ENCODE measurements around the gene ZMYND11. TPM values are rescaled to one million over a fixed set of nuclear protein-coding genes. Genes with fewer than 3 reads are reported as not detected.
A peak's percentile ranks its signal among the peaks of the same experiment; 100 is the strongest.

Gene ZMYND11
- total RNA-seq: 100 to 1,000 TPM in 1 of 4 donors, 10 to 100 TPM in 3; 28.9 to 132 (median 37.2) TPM

DNA sequence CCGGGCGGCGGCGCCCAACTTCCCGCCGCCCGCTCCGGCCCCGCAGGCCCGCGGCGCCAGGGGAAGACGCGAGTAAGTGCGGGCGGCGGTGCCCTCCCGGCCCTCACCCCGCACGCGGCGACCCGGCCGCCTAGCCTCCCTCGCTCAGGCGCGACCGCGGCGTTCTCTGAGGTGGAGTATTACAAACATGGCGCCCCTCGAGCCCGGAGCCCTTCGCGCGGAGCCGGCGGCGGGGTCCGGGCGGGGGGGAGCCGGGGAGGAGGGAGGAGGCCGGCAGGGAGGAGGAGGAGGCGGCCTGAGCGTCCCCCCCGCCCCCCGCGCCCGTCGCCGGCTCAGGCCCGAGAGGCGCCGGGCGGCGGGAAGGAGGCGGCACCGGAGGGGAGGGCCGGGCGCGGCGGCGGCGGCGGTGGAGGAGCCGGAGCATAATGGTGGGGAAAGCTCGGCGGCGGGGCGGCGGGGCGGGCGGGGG is at the start of gene ZMYND11:
Gene ZMYND11 (plus strand): TSS at position 324 of the 469 bp plus-strand sequence. CDS start 44,558 bp downstream, outside the sequence.
- Histone ChIP-seq H3K36me3 (no peaks in the 10 kb centered on the region), H3K9me3 (no peaks in the 10 kb centered on the region), H3K27me3 (no peaks in the 10 kb centered on the region), H3K27ac (peak within 1 kb of the TSS; percentile 92 to 99 (median 94)), H3K4me3 (peak within 1 kb of the TSS; percentile 66 to 96 (median 86)), H3K4me1 (peaks cover 0 to 27% (median 8%) of the 10 kb centered on the region in 4 donors)
- peak; percentile 45 to 81 (median 78) for DNase-seq
- TF ChIP-seq, protein P1, sequence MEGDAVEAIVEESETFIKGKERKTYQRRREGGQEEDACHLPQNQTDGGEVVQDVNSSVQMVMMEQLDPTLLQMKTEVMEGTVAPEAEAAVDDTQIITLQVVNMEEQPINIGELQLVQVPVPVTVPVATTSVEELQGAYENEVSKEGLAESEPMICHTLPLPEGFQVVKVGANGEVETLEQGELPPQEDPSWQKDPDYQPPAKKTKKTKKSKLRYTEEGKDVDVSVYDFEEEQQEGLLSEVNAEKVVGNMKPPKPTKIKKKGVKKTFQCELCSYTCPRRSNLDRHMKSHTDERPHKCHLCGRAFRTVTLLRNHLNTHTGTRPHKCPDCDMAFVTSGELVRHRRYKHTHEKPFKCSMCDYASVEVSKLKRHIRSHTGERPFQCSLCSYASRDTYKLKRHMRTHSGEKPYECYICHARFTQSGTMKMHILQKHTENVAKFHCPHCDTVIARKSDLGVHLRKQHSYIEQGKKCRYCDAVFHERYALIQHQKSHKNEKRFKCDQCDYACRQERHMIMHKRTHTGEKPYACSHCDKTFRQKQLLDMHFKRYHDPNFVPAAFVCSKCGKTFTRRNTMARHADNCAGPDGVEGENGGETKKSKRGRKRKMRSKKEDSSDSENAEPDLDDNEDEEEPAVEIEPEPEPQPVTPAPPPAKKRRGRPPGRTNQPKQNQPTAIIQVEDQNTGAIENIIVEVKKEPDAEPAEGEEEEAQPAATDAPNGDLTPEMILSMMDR (IDR thresholded peaks at IDR 0.05): no peak
- peak in 1 of 2 donors; percentile 3 for TF ChIP-seq POLR2A (IDR thresholded peaks at IDR 0.05)

DNA sequence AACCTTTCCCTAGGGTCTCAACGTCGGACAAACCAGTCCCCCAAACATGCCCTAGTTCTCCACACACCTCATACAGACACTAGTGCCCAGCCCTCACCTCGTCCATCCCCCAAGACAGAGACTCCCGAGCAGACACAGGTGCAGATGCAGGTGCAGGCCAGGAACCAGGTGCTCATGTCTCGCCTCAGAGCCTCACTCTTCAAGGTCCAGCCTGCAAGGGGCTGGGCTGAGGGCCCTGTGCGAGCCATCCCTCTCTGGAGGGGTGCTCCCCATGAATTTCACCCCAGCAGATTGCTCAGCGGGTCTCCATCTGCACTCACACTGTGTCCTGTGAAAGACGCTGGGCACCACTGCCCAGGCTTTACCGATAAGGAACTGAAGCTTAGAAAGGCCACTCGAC is 49.2 kb upstream of the ZMYND11 start:
- no peak overlapping the region for H3K4me3 ChIP-seq
- H3K27ac ChIP-seq: no peak overlapping the region
- no peaks in the 10 kb centered on the region for H3K27me3 ChIP-seq
- TF ChIP-seq, protein P1 (IDR thresholded peaks at IDR 0.05): no peak
- no peak for TF ChIP-seq POLR2A (IDR thresholded peaks at IDR 0.05)
- no peaks in the 10 kb centered on the region for H3K36me3 ChIP-seq
- H3K9me3 ChIP-seq: no peaks in the 10 kb centered on the region
- H3K4me1 ChIP-seq: no peaks in the 10 kb centered on the region
- no peak for DNase-seq

DNA sequence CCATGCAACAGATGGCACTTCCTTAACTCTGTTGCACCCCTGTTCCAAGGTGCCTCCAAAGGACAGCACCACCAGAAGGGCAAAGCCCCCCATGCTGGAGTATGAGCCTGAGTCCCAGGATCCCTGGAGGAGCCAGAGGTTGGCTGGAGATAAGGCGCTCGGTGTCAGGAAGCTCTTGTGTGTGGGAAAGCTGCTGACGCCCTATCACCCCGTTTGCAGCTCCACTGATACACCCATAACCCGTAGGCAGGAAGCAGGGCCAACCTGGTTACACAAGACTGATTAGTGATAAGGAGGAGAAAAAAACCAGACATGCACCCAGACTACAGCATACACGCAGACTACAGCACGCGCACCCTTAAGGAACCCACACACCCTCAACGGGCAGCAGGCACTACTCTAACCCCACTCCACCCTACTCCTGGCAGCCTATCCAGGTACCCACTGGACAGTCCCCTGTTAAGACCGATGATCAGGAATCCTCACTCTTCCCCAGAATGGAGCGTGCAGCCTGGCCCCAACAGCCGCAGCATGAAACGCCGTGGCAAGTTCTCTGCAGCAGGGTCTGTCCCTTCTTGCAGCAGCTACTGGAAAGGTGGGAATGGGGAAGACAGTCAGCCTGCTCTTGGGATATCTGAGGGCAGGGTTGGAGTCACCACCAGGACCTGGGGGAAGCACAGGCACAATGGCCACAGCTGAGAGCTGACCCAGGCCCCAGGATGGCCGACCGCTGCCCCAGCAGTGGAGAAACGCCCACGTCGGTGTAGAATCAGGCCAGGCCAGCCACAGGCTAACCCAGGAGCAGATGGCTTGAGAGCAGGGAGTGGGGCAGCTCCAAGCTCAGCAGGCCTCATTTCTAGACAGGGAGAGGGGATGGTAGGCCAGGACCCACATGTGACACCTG is 47.8 kb upstream of the ZMYND11 start:
- Histone ChIP-seq H3K9me3 (no peaks in the 10 kb centered on the region), H3K4me1 (no peaks in the 10 kb centered on the region), H3K4me3 (no peak overlapping the region), H3K36me3 (no peaks in the 10 kb centered on the region), H3K27me3 (no peaks in the 10 kb centered on the region), H3K27ac (no peak overlapping the region)
- no peak for DNase-seq
- TF ChIP-seq, protein P1 (IDR thresholded peaks at IDR 0.05): no peak
- no peak for TF ChIP-seq POLR2A (IDR thresholded peaks at IDR 0.05)

DNA sequence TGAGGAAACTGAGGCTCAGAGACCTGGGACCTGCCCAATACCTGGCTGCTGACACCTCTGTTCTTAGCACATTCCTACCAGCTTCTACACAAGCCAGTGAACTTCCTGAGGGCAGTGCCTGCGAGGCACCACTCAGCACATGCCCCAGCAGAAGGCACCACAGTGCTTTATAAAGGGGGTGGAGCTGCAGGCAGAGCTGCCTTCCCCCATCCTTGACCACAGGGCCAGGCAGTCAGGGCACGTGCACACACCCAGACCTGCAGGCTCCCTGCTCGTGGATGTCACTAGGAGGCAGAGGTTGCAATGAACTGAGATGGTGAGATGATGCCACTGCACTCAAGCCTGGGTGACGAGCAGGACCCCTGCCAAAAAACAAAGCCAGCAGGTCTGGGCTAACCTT is 47.0 kb upstream of the ZMYND11 start:
- H3K27ac ChIP-seq: no peak overlapping the region

DNA sequence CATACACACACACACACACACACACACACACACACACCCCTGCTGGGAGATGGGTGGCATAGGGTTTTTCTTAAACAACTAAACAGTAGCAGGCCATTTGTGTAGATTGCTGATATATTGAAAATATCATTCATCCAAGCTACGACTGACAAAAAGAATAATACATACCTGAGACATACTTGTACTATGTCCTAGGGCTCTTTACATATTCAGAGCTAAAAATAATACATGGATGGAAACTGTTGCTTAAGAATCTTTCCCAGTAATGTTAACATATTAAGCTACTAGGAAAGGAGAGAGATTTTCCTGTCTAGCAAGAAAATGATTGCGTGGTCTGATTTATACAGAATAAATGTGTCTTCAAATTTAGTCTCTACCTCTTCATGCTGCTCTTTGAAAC is 46.0 kb upstream of the ZMYND11 start:
- TF ChIP-seq, protein P1 (IDR thresholded peaks at IDR 0.05): no peak
- no peak for TF ChIP-seq POLR2A (IDR thresholded peaks at IDR 0.05)

More for the DNA sequence above, 47.0 kb upstream of the ZMYND11 start:
- no peaks in the 10 kb centered on the region for H3K36me3 ChIP-seq
- DNase-seq: no peak
- TF ChIP-seq, protein P1 (IDR thresholded peaks at IDR 0.05): no peak
- no peak for TF ChIP-seq POLR2A (IDR thresholded peaks at IDR 0.05)
- H3K27me3 ChIP-seq: no peaks in the 10 kb centered on the region
- no peaks in the 10 kb centered on the region for H3K9me3 ChIP-seq
- H3K4me1 ChIP-seq: no peaks in the 10 kb centered on the region
- H3K4me3 ChIP-seq: no peak overlapping the region

More for the DNA sequence above, 46.0 kb upstream of the ZMYND11 start:
- no peaks in the 10 kb centered on the region for H3K27me3 ChIP-seq
- no peak overlapping the region for H3K4me3 ChIP-seq
- H3K4me1 ChIP-seq: no peaks in the 10 kb centered on the region
- no peaks in the 10 kb centered on the region for H3K9me3 ChIP-seq
- no peak overlapping the region for H3K27ac ChIP-seq
- no peak for DNase-seq
- H3K36me3 ChIP-seq: no peaks in the 10 kb centered on the region

All from Peyer's patch (tissue), 4 donors.